Endothelial cell of umbilical vein (primary cell): Measurements from ENCODE around the gene PAFAH2. TPM values are rescaled to one million over a fixed set of nuclear protein-coding genes. Genes with fewer than 3 reads are reported as not detected.

Source experiments
- BruUV-seq: library from RNA; stranded (reverse); fragments of 400-500 nt; replicated peaks from 2 replicates; lab custom pipeline; 2021; lab: Mats Ljungman, UMichigan
- CTCF ChIA-PET: fragments of 300-600, 350-600 bp; sonication (Branson Sonifier 250); formaldehyde crosslinking; loops from one replicate; lab custom pipeline; 2021; ENCODE audit warnings: antibody characterized with exemption, inconsistent platforms; lab: Charles Lee
- POLR2A ChIA-PET: fragments of 300-600, 350-600 bp; sonication (Branson Sonifier 250); formaldehyde crosslinking; loops from one replicate; lab custom pipeline; 2021; ENCODE audit warnings: antibody characterized with exemption, inconsistent platforms; lab: Charles Lee
- DNase-seq: peaks from one replicate; pipeline ENCODE4 v3.0.0-alpha.2; 2011; ENCODE audit warnings: low read depth, low spot score
- FAIRE-seq: peaks from 2 replicates; lab custom pipeline; 2011; peaks lifted over from hg19 to GRCh38; lab: Jason Lieb, UNC
- H2AFZ ChIP-seq: 2 replicates; pipeline ENCODE4 v1.6.0; 2012; ENCODE audit warnings: low read depth, low read length, control low read depth, inconsistent platforms
- H3K27ac ChIP-seq: 2 replicates; pipeline ENCODE4 v1.5.1; 2011; ENCODE audit warnings: low read depth, mild to moderate bottlenecking, control low read depth, low read length, moderate library complexity; ENCODE audit not compliant: insufficient read depth
- H3K27me3 ChIP-seq, 2 experiments: 2 replicates each; pipeline versions ENCODE4 v1.6.0 to v1.6.1; 2011; ENCODE audit warnings: low read length in 2 of 2, mixed read lengths in 1 of 2; ENCODE audit not compliant: control insufficient read depth in 2 of 2, insufficient read depth in 2 of 2
- H3K36me3 ChIP-seq, 2 experiments: 2 replicates in 1 of 2; 3 replicates in 1 of 2; pipeline ENCODE4 v1.5.1; 2011; ENCODE audit warnings: low read length in 2 of 2, mild to moderate bottlenecking in 1 of 2, moderate library complexity in 1 of 2; ENCODE audit not compliant: control insufficient read depth in 2 of 2, insufficient read depth in 2 of 2; ENCODE audit errors: extremely low read depth in 1 of 2
- H3K4me1 ChIP-seq: 3 replicates; pipeline ENCODE4 v1.5.1; 2011; ENCODE audit warnings: mild to moderate bottlenecking, low read length; ENCODE audit not compliant: control insufficient read depth, insufficient read depth; ENCODE audit errors: extremely low read depth
- H3K4me2 ChIP-seq: 2 replicates; pipeline ENCODE4 v1.6.1; 2011; ENCODE audit warnings: low read length, control low read depth, mixed read lengths; ENCODE audit not compliant: insufficient read depth
- H3K4me3 ChIP-seq, 3 experiments: fragments of 200-600 bp in 1 of 3; sonication (generic), shearing (Covaris generic) in 1 of 3; replicated peaks in 1 of 3; 2 replicates each; pipeline ENCODE4 v1.5.1; 2011 to 2016; ENCODE audit warnings: control low read depth in 3 of 3, low read length in 3 of 3, mild to moderate bottlenecking in 2 of 3, inconsistent platforms in 1 of 3, low read depth in 1 of 3, moderate library complexity in 1 of 3; ENCODE audit not compliant: insufficient read depth in 1 of 3
- H3K79me2 ChIP-seq: 2 replicates; pipeline ENCODE4 v1.6.0; 2012; ENCODE audit warnings: low read length, inconsistent platforms; ENCODE audit not compliant: control insufficient read depth, insufficient read depth
- H3K9ac ChIP-seq: replicated peaks from 2 replicates; pipeline ENCODE3; 2011; ENCODE audit warnings: low read length, control low read depth; ENCODE audit not compliant: insufficient read depth; ENCODE audit errors: extremely low read depth
- H3K9me1 ChIP-seq: replicated peaks from 3 replicates; pipeline ENCODE4 v1.6.0; 2011; ENCODE audit warnings: mild to moderate bottlenecking, low read length; ENCODE audit not compliant: control insufficient read depth, insufficient read depth; ENCODE audit errors: extremely low read depth
- H3K9me3 ChIP-seq: replicated peaks from 2 replicates; pipeline ENCODE4 v1.5.1; 2012; ENCODE audit warnings: low read length, inconsistent platforms; ENCODE audit not compliant: control insufficient read depth, insufficient read depth
- H4K20me1 ChIP-seq: replicated peaks from 2 replicates; pipeline ENCODE3; 2011; ENCODE audit warnings: mild to moderate bottlenecking, low read length; ENCODE audit not compliant: control insufficient read depth, insufficient read depth; ENCODE audit errors: extremely low read depth
- FOS ChIP-seq: IDR thresholded peaks from 2 replicates; pipeline ENCODE4 v1.6.1; 2011; ENCODE audit warnings: mild to moderate bottlenecking, low read length, moderate library complexity, borderline replicate concordance; ENCODE audit not compliant: insufficient read depth
- GATA2 ChIP-seq: IDR thresholded peaks from 2 replicates; pipeline ENCODE4 v1.7.0; 2011; ENCODE audit warnings: low read depth, mild to moderate bottlenecking, moderate library complexity, mixed read lengths, low read length; ENCODE audit not compliant: insufficient read length, insufficient read depth
- JUN ChIP-seq: IDR thresholded peaks from 2 replicates; pipeline ENCODE4 v1.6.1; 2011; ENCODE audit warnings: borderline replicate concordance, low read depth; ENCODE audit not compliant: insufficient read length, insufficient read depth
- POLR2AphosphoS5 ChIP-seq: IDR thresholded peaks from 2 replicates; pipeline ENCODE4 v1.6.1; 2012; ENCODE audit warnings: low read depth, mild to moderate bottlenecking, control low read depth, low read length, moderate library complexity; ENCODE audit not compliant: insufficient read depth
- dilution Hi-C: fragments of 300-500 bp; cut with MboI; formaldehyde crosslinking; loops from one replicate; pipeline ENCODE4 v1.15.0; 2019; ENCODE audit warnings: low sequenced_read_pairs; ENCODE audit not compliant: extremely low pct_ligation_motif_present
- intact Hi-C: fragments of 100-400 bp; cut with micrococcal nuclease; formaldehyde crosslinking; loops from one replicate; pipeline ENCODE4 v1.10.0; 2022
- polyA plus RNA-seq, 4 experiments: library from polyadenylated mRNA; depleted of rRNA in 3 of 4; stranded (reverse) in 3 of 4; unstranded in 1 of 4; fragments of >200 nt; gene quantifications; 2 replicates each; pipeline versions ENCODE4 v1.2.1 to v1.2.3, GENCODE V29; 2011 to 2012; ENCODE audit warnings: missing spikeins in 1 of 4
- total RNA-seq: library from RNA; stranded (reverse); gene quantifications from 2 replicates; pipeline ENCODE4 v1.2.3, GENCODE V29; 2021
- TF ChIP-seq, protein P1 (sequence below), 2 donors: IDR thresholded peaks; 1 replicate in 1 of 2; 2 replicates in 1 of 2; pipeline ENCODE4 v1.5.1; 2011; ENCODE audit warnings: low read length in 2 of 2, mild to moderate bottlenecking in 2 of 2, moderate library complexity in 2 of 2, control low read depth in 1 of 2, inconsistent platforms in 1 of 2, low read depth in 1 of 2; ENCODE audit not compliant: insufficient read depth in 1 of 2; ENCODE audit errors: extremely low read depth in 1 of 2

PAFAH2 gene
- total and polyA plus RNA-seq, 2 donors (not counting 3 experiments of a cell fraction or from before 2014, with no cell fraction given), result 6.0 to 6.9 TPM

- ChIA-PET POLR2A (interaction anchor here (0.6 kb wide), 1 partner anchor 95 kb away, joined by 3 read pairs; no protein-coding TSS in a partner anchor), CTCF (interaction anchor here (0.7 to 2.2 kb wide), 3 partner anchors 64 to 195 kb away, joined by 3 to 10 read pairs (median 3); partner anchors contain the start of gene CEP85)
- Histone ChIP-seq H3K4me2 (no peak overlapping the region), H2AFZ (no peak overlapping the region), H3K9ac (no peak overlapping the region), H3K9me1 (no peaks in the 10 kb centered on the region), H4K20me1 (no peaks in the 10 kb centered on the region), H3K27me3 (peaks cover 0 to 6% of the 10 kb centered on the region in 2 experiments), H3K4me1 (peaks cover 15% of the 10 kb centered on the region), H3K27ac (no peak overlapping the region), H3K4me3 (no peak overlapping the region), H3K9me3 (no peaks in the 10 kb centered on the region), H3K79me2 (no peaks in the 10 kb centered on the region), H3K36me3 (no peaks in the 10 kb centered on the region)
- FAIRE-seq, result no peak
- intact Hi-C loops, result loop anchor here (5.0 kb wide), 1 partner anchor 239 kb away; no protein-coding TSS in a partner anchor
- no TSS peak for BruUV-seq
- dilution Hi-C loops, result no loop called here
- TF ChIP-seq JUN (no peak), GATA2 (no peak), POLR2AphosphoS5 (no peak)
- TF ChIP-seq, protein P1, sequence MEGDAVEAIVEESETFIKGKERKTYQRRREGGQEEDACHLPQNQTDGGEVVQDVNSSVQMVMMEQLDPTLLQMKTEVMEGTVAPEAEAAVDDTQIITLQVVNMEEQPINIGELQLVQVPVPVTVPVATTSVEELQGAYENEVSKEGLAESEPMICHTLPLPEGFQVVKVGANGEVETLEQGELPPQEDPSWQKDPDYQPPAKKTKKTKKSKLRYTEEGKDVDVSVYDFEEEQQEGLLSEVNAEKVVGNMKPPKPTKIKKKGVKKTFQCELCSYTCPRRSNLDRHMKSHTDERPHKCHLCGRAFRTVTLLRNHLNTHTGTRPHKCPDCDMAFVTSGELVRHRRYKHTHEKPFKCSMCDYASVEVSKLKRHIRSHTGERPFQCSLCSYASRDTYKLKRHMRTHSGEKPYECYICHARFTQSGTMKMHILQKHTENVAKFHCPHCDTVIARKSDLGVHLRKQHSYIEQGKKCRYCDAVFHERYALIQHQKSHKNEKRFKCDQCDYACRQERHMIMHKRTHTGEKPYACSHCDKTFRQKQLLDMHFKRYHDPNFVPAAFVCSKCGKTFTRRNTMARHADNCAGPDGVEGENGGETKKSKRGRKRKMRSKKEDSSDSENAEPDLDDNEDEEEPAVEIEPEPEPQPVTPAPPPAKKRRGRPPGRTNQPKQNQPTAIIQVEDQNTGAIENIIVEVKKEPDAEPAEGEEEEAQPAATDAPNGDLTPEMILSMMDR (IDR thresholded peaks at IDR 0.05; ENCODE audit: extremely low read depth in 1 of 2, insufficient read depth in 1 of 2, low read depth in 1 of 2, low read length in 2 of 2), result no peak
- DNase-seq, result no peak
These were observed 40.6 kb upstream of the PAFAH2 start for GRCh38 chr1:26038477-26038876.

GRCh38 chr1:26037904-26038303, 40.0 kb upstream of the PAFAH2 start:
- no peak for TF ChIP-seq FOS
- no TSS peak for BruUV-seq
- Histone ChIP-seq H3K36me3 (no peaks in the 10 kb centered on the region), H3K4me2 (no peak overlapping the region), H4K20me1 (no peaks in the 10 kb centered on the region), H3K9me1 (no peaks in the 10 kb centered on the region), H3K79me2 (no peaks in the 10 kb centered on the region), H3K9ac (no peak overlapping the region), H2AFZ (no peak overlapping the region), H3K27me3 (peaks cover 0 to 5% of the 10 kb centered on the region in 2 experiments), H3K4me3 (no peak overlapping the region), H3K27ac (no peak overlapping the region), H3K9me3 (no peaks in the 10 kb centered on the region), H3K4me1 (peaks cover 15% of the 10 kb centered on the region)
- CTCF ChIA-PET, result interaction anchor here (0.8 to 4.1 kb wide), 3 partner anchors 107 to 379 kb away, joined by 3 to 26 read pairs (median 10); partner anchors contain the start of gene CEP85
- DNase-seq (no peak), FAIRE-seq (no peak)
- POLR2A ChIA-PET, result interaction anchor here (0.6 kb wide), 1 partner anchor 95 kb away, joined by 3 read pairs; no protein-coding TSS in a partner anchor
- intact Hi-C loops, result loop anchor here (2.0 to 5.0 kb wide), 2 partner anchors 239 to 379 kb away; no protein-coding TSS in a partner anchor
- dilution Hi-C loops, result no loop called here
